UCSD-AML1 (cell line): ENCODE data around the gene CEP68.
"Not testable (repeated sequence)": the region's sequence is repeated elsewhere in the genome, so short reads cannot be mapped to it uniquely, and the experiment has no call there.

Experiments used
- DNase-seq: peaks from one replicate; lab custom pipeline; 2025; ENCODE audit not compliant: unreplicated experiment; lab: John Stamatoyannopoulos, UW

The CEP68 gene

GRCh38 chr2:65056215-65057053 lies at the start of gene CEP68:
Gene CEP68 (plus strand): TSS chr2:65056416. CDS start chr2:65069445, 13,029 bp downstream.
- peak; percentile 97 for DNase-seq

- no peak for DNase-seq
These were observed 42.4 kb upstream of the CEP68 start for GRCh38 chr2:65013776-65014175.

GRCh38 chr2:65015731-65016130 lies 40.5 kb upstream of the CEP68 start:
- no peak for DNase-seq

GRCh38 chr2:65016789-65017188 lies 39.4 kb upstream of the CEP68 start:
- DNase-seq, result no peak

GRCh38 chr2:65017335-65017734 lies 38.9 kb upstream of the CEP68 start:
- DNase-seq, result peak; percentile 56

- DNase-seq, result peak; percentile 60
These were observed 38.1 kb upstream of the CEP68 start for GRCh38 chr2:65018141-65018582.

GRCh38 chr2:65019010-65019409 lies 37.2 kb upstream of the CEP68 start:
- DNase-seq, result no peak

- no peak for DNase-seq
These were observed 36.5 kb upstream of the CEP68 start for GRCh38 chr2:65019675-65020195.

GRCh38 chr2:65020251-65020650 lies 36.0 kb upstream of the CEP68 start:
- DNase-seq, result not testable (repeated sequence)

- no peak for DNase-seq
These were observed 35.2 kb upstream of the CEP68 start for GRCh38 chr2:65020943-65021528.

GRCh38 chr2:65021709-65022108 lies 34.5 kb upstream of the CEP68 start:
- DNase-seq, result no peak

- no peak for DNase-seq
These were observed 34.0 kb upstream of the CEP68 start for GRCh38 chr2:65022189-65022588.

GRCh38 chr2:65023742-65024141 lies 32.5 kb upstream of the CEP68 start:
- no peak for DNase-seq

GRCh38 chr2:65024149-65024829 lies 31.9 kb upstream of the CEP68 start:
- no peak for DNase-seq

- DNase-seq, result no peak
These were observed 30.6 kb upstream of the CEP68 start for GRCh38 chr2:65025453-65026123.

- DNase-seq, result no peak
These were observed 30.1 kb upstream of the CEP68 start for GRCh38 chr2:65026154-65026553.

GRCh38 chr2:65026704-65027464 lies 29.3 kb upstream of the CEP68 start:
- no peak for DNase-seq

- peak; percentile 57 for DNase-seq
These were observed 28.5 kb upstream of the CEP68 start for GRCh38 chr2:65027616-65028244.

GRCh38 chr2:65030476-65031332 lies 25.5 kb upstream of the CEP68 start:
- no peak for DNase-seq
